Measurements from ENCODE around the gene MAST2.

The MAST2 gene
- 17.4 to 37.8 (median 25.0) reads per million in 9 experiments for total RNA-seq

- H3K9me3 Mint-ChIP-seq, result no peaks in the 10 kb centered on the region
- H3K36me3 Mint-ChIP-seq (ENCODE audit: insufficient read depth), result peaks cover 5% of the 10 kb centered on the region
- peak within 1 kb of the TSS; percentile 88 for H3K27ac Mint-ChIP-seq
- DNase-seq, result peak; percentile 78 to 84 (median 78)
- ATAC-seq (replicated peaks), result peak; percentile 96
- peak within 1 kb of the TSS; percentile 94 to 95 for H3K4me3 Mint-ChIP-seq
- peaks cover 19 to 21% of the 10 kb centered on the region in 2 donors for H3K4me1 Mint-ChIP-seq (ENCODE audit: low read depth in 2 of 2)
- H3K27me3 Mint-ChIP-seq, result no peaks in the 10 kb centered on the region
Observed at GRCh38 chr1:45803299-45803780, at the start of gene MAST2. TSS of gene MAST2 (plus strand) at chr1:45803612. CDS start at chr1:45803896, 284 bp downstream.

GRCh38 chr1:45755697-45756096 lies 47.7 kb upstream of the MAST2 start:
- ATAC-seq (replicated peaks) (no peak), DNase-seq (no peak)
- H3K4me1 Mint-ChIP-seq (ENCODE audit: low read depth in 2 of 2), result peaks cover 0 to 4% of the 10 kb centered on the region in 2 donors
- H3K27ac Mint-ChIP-seq, result no peak overlapping the region
- H3K9me3 Mint-ChIP-seq, result no peaks in the 10 kb centered on the region
- peaks cover 9% of the 10 kb centered on the region for H3K36me3 Mint-ChIP-seq (ENCODE audit: insufficient read depth)
- H3K27me3 Mint-ChIP-seq, result peaks cover 8 to 11% of the 10 kb centered on the region in 2 donors
- H3K4me3 Mint-ChIP-seq, result no peak overlapping the region

GRCh38 chr1:45762291-45762690 lies 41.1 kb upstream of the MAST2 start:
- peaks cover 9 to 24% of the 10 kb centered on the region in 2 donors for H3K27me3 Mint-ChIP-seq
- H3K27ac Mint-ChIP-seq, result no peak overlapping the region
- no peaks in the 10 kb centered on the region for H3K36me3 Mint-ChIP-seq (ENCODE audit: insufficient read depth)
- H3K4me1 Mint-ChIP-seq (ENCODE audit: low read depth in 2 of 2), result no peaks in the 10 kb centered on the region
- no peaks in the 10 kb centered on the region for H3K9me3 Mint-ChIP-seq
- no peak for ATAC-seq (replicated peaks)
- DNase-seq, result no peak
- no peak overlapping the region for H3K4me3 Mint-ChIP-seq

GRCh38 chr1:45765999-45766792 lies 37.2 kb upstream of the MAST2 start:
- Mint-ChIP-seq H3K9me3 (no peaks in the 10 kb centered on the region), H3K27me3 (peaks cover 0 to 13% of the 10 kb centered on the region in 2 donors), H3K27ac (no peak overlapping the region), H3K4me3 (no peak overlapping the region), H3K4me1 (ENCODE audit: low read depth in 2 of 2) (no peaks in the 10 kb centered on the region), H3K36me3 (ENCODE audit: insufficient read depth) (no peaks in the 10 kb centered on the region)
- no peak for ATAC-seq (replicated peaks)
- DNase-seq, result no peak

GRCh38 chr1:45767035-45767434 lies 36.4 kb upstream of the MAST2 start:
- Mint-ChIP-seq H3K36me3 (ENCODE audit: insufficient read depth) (no peaks in the 10 kb centered on the region), H3K27me3 (peaks cover 0 to 7% of the 10 kb centered on the region in 2 donors), H3K9me3 (no peaks in the 10 kb centered on the region), H3K4me3 (no peak overlapping the region), H3K27ac (no peak overlapping the region), H3K4me1 (ENCODE audit: low read depth in 2 of 2) (no peaks in the 10 kb centered on the region)
- no peak for ATAC-seq (replicated peaks)
- no peak for DNase-seq

- DNase-seq (no peak), ATAC-seq (replicated peaks) (no peak)
- H3K27me3 Mint-ChIP-seq, result no peaks in the 10 kb centered on the region
- no peaks in the 10 kb centered on the region for H3K9me3 Mint-ChIP-seq
- no peak overlapping the region for H3K4me3 Mint-ChIP-seq
- H3K4me1 Mint-ChIP-seq (ENCODE audit: low read depth in 2 of 2), result no peaks in the 10 kb centered on the region
- no peak overlapping the region for H3K27ac Mint-ChIP-seq
- no peaks in the 10 kb centered on the region for H3K36me3 Mint-ChIP-seq (ENCODE audit: insufficient read depth)
Observed at GRCh38 chr1:45769261-45769932, 34.0 kb upstream of the MAST2 start.

GRCh38 chr1:45772971-45773370 lies 30.4 kb upstream of the MAST2 start:
- DNase-seq, result no peak

GRCh38 chr1:45775794-45776193 lies 27.6 kb upstream of the MAST2 start:
- peaks cover 0 to 1% of the 10 kb centered on the region in 2 donors for H3K27me3 Mint-ChIP-seq
- ATAC-seq (replicated peaks), result no peak
- H3K36me3 Mint-ChIP-seq (ENCODE audit: insufficient read depth), result peaks cover 2% of the 10 kb centered on the region
- H3K4me3 Mint-ChIP-seq, result no peak overlapping the region
- no peaks in the 10 kb centered on the region for H3K4me1 Mint-ChIP-seq (ENCODE audit: low read depth in 2 of 2)
- no peaks in the 10 kb centered on the region for H3K9me3 Mint-ChIP-seq
- no peak for DNase-seq
- H3K27ac Mint-ChIP-seq, result no peak overlapping the region

More at GRCh38 chr1:45772971-45773370, 30.4 kb upstream of the MAST2 start:
- no peaks in the 10 kb centered on the region for H3K4me1 Mint-ChIP-seq (ENCODE audit: low read depth in 2 of 2)
- H3K27me3 Mint-ChIP-seq, result no peaks in the 10 kb centered on the region
- no peaks in the 10 kb centered on the region for H3K9me3 Mint-ChIP-seq
- H3K27ac Mint-ChIP-seq, result peak overlapping the region in 1 of 2 donors; percentile 28
- H3K4me3 Mint-ChIP-seq, result no peak overlapping the region
- ATAC-seq (replicated peaks), result no peak
- H3K36me3 Mint-ChIP-seq (ENCODE audit: insufficient read depth), result no peaks in the 10 kb centered on the region

GRCh38 chr1:45785583-45785982 lies 17.8 kb upstream of the MAST2 start:
- Mint-ChIP-seq H3K36me3 (ENCODE audit: insufficient read depth) (peaks cover 7% of the 10 kb centered on the region), H3K4me1 (ENCODE audit: low read depth in 2 of 2) (peaks cover 8% of the 10 kb centered on the region in 2 donors), H3K27ac (peak overlapping the region in 1 of 2 donors; percentile 27), H3K4me3 (peak overlapping the region; percentile 60), H3K27me3 (peaks cover 19 to 31% of the 10 kb centered on the region in 2 donors), H3K9me3 (no peaks in the 10 kb centered on the region)
- peak; percentile 99 for ATAC-seq (replicated peaks)
- DNase-seq, result peak; percentile 4 to 20 (median 15)

- Mint-ChIP-seq H3K27ac (no peak overlapping the region), H3K9me3 (no peaks in the 10 kb centered on the region), H3K36me3 (ENCODE audit: insufficient read depth) (peaks cover 7% of the 10 kb centered on the region), H3K4me1 (ENCODE audit: low read depth in 2 of 2) (peaks cover 8% of the 10 kb centered on the region in 2 donors), H3K4me3 (no peak overlapping the region), H3K27me3 (peaks cover 14 to 34% of the 10 kb centered on the region in 2 donors)
- DNase-seq (no peak), ATAC-seq (replicated peaks) (no peak)
Observed at GRCh38 chr1:45787905-45788304, 15.5 kb upstream of the MAST2 start.

- no peak for DNase-seq
- peaks cover 7% of the 10 kb centered on the region for H3K36me3 Mint-ChIP-seq (ENCODE audit: insufficient read depth)
- peaks cover 25 to 45% of the 10 kb centered on the region in 2 donors for H3K27me3 Mint-ChIP-seq
- H3K27ac Mint-ChIP-seq, result no peak overlapping the region
- no peak overlapping the region for H3K4me3 Mint-ChIP-seq
- H3K9me3 Mint-ChIP-seq, result no peaks in the 10 kb centered on the region
- no peak for ATAC-seq (replicated peaks)
- H3K4me1 Mint-ChIP-seq (ENCODE audit: low read depth in 2 of 2), result peaks cover 8% of the 10 kb centered on the region in 2 donors
Observed at GRCh38 chr1:45789601-45790000, 13.8 kb upstream of the MAST2 start.

- ATAC-seq (replicated peaks), result no peak
- H3K36me3 Mint-ChIP-seq (ENCODE audit: insufficient read depth), result peaks cover 3% of the 10 kb centered on the region
- DNase-seq, result no peak
- H3K27ac Mint-ChIP-seq, result no peak overlapping the region
- H3K27me3 Mint-ChIP-seq, result peaks cover 19 to 41% of the 10 kb centered on the region in 2 donors
- H3K4me1 Mint-ChIP-seq (ENCODE audit: low read depth in 2 of 2), result no peaks in the 10 kb centered on the region
- H3K9me3 Mint-ChIP-seq, result no peaks in the 10 kb centered on the region
- H3K4me3 Mint-ChIP-seq, result no peak overlapping the region
Observed at GRCh38 chr1:45792744-45793143, 10.7 kb upstream of the MAST2 start.

GRCh38 chr1:45793942-45794604 lies 9.3 kb upstream of the MAST2 start:
- Mint-ChIP-seq H3K4me3 (no peak overlapping the region), H3K4me1 (ENCODE audit: low read depth in 2 of 2) (no peaks in the 10 kb centered on the region), H3K9me3 (no peaks in the 10 kb centered on the region), H3K27me3 (peaks cover 16 to 35% of the 10 kb centered on the region in 2 donors), H3K27ac (no peak overlapping the region), H3K36me3 (ENCODE audit: insufficient read depth) (peaks cover 3% of the 10 kb centered on the region)
- DNase-seq (no peak), ATAC-seq (replicated peaks) (no peak)

All from effector memory CD8-positive, alpha-beta T cell (primary cell).